Neutrophil (primary cell): ENCODE measurements around the gene TTC23.

Experiments used
- H3K27ac ChIP-seq: fragments of 200-600 bp; sonication (generic); 2 replicates; pipeline ENCODE4 v1.5.1; 2016; ENCODE audit warnings: mild to moderate bottlenecking, moderate library complexity
- H3K27me3 ChIP-seq: fragments of 200-600 bp; sonication (generic); 2 replicates; pipeline ENCODE4 v1.6.0; 2016; ENCODE audit warnings: mild to moderate bottlenecking
- H3K36me3 ChIP-seq: fragments of 200-600 bp; sonication (generic); 2 replicates; pipeline ENCODE4 v1.5.1; 2017
- H3K4me1 ChIP-seq, 2 experiments: fragments of 200-600 bp in 1 of 2; sonication (generic) in 1 of 2; 1 replicate in 1 of 2; 2 replicates in 1 of 2; pipeline versions ENCODE4 v1.5.1 to v1.6.1; 2013 to 2016; ENCODE audit warnings: low read depth in 1 of 2, low read length in 1 of 2, mild to moderate bottlenecking in 1 of 2, moderate library complexity in 1 of 2; ENCODE audit not compliant: control insufficient read depth in 1 of 2, insufficient read depth in 1 of 2
- H3K4me3 ChIP-seq, 2 experiments: fragments of 200-600 bp in 1 of 2; sonication (generic) in 1 of 2; 1 replicate in 1 of 2; 2 replicates in 1 of 2; pipeline ENCODE4 v1.5.1; 2013 to 2016; ENCODE audit warnings: low read depth in 1 of 2, low read length in 1 of 2, mild to moderate bottlenecking in 1 of 2, moderate library complexity in 1 of 2
- H3K9me3 ChIP-seq: fragments of 200-600 bp; sonication (generic); 2 replicates; pipeline ENCODE4 v1.5.1; 2016
- CTCF ChIP-seq: fragments of 200-600 bp; sonication (generic); IDR thresholded peaks from 2 replicates; pipeline ENCODE4 v1.5.1; 2016; ENCODE audit warnings: antibody characterized with exemption

The TTC23 gene

GRCh38 chr15:99249270-99249841 lies at the start of gene TTC23:
Gene TTC23, minus strand, starts transcription at chr15:99249581. Its CDS starts 20,869 bp downstream, at chr15:99228712.
- TF ChIP-seq CTCF: no peak
- H3K27me3 ChIP-seq: peaks cover 9% of the 10 kb centered on the region
- no peaks in the 10 kb centered on the region for H3K36me3 ChIP-seq
- peak within 1 kb of the TSS; percentile 85 for H3K27ac ChIP-seq
- no peaks in the 10 kb centered on the region for H3K9me3 ChIP-seq
- H3K4me3 ChIP-seq: peak within 1 kb of the TSS in 1 of 2 experiments; percentile 91
- H3K4me1 ChIP-seq: peaks cover 33 to 38% of the 10 kb centered on the region in 2 experiments

- no peaks in the 10 kb centered on the region for H3K9me3 ChIP-seq
- H3K4me3 ChIP-seq: no peak overlapping the region
- TF ChIP-seq CTCF: no peak
- no peak overlapping the region for H3K27ac ChIP-seq
- H3K27me3 ChIP-seq: no peaks in the 10 kb centered on the region
- no peaks in the 10 kb centered on the region for H3K4me1 ChIP-seq
- H3K36me3 ChIP-seq: no peaks in the 10 kb centered on the region
These were observed 47.0 kb upstream of the TTC23 start for GRCh38 chr15:99296386-99296785.

GRCh38 chr15:99295840-99296239 lies 46.5 kb upstream of the TTC23 start:
- TF ChIP-seq CTCF: no peak
- Histone ChIP-seq H3K4me3 (no peak overlapping the region), H3K36me3 (no peaks in the 10 kb centered on the region), H3K4me1 (no peaks in the 10 kb centered on the region), H3K27me3 (no peaks in the 10 kb centered on the region), H3K9me3 (no peaks in the 10 kb centered on the region), H3K27ac (no peak overlapping the region)

GRCh38 chr15:99291643-99292042 lies 42.3 kb upstream of the TTC23 start:
- no peak for TF ChIP-seq CTCF
- Histone ChIP-seq H3K27ac (no peak overlapping the region), H3K9me3 (no peaks in the 10 kb centered on the region), H3K4me1 (no peaks in the 10 kb centered on the region), H3K4me3 (no peak overlapping the region), H3K27me3 (no peaks in the 10 kb centered on the region), H3K36me3 (no peaks in the 10 kb centered on the region)

GRCh38 chr15:99283717-99284116 lies 34.3 kb upstream of the TTC23 start:
- no peaks in the 10 kb centered on the region for H3K27me3 ChIP-seq
- peaks cover 22 to 26% of the 10 kb centered on the region in 2 experiments for H3K4me1 ChIP-seq
- no peak overlapping the region for H3K4me3 ChIP-seq
- TF ChIP-seq CTCF: no peak
- no peak overlapping the region for H3K27ac ChIP-seq
- no peaks in the 10 kb centered on the region for H3K36me3 ChIP-seq
- no peaks in the 10 kb centered on the region for H3K9me3 ChIP-seq

- TF ChIP-seq CTCF: no peak
- Histone ChIP-seq H3K27me3 (no peaks in the 10 kb centered on the region), H3K4me1 (peaks cover 22 to 26% of the 10 kb centered on the region in 2 experiments), H3K4me3 (no peak overlapping the region), H3K27ac (no peak overlapping the region), H3K36me3 (no peaks in the 10 kb centered on the region), H3K9me3 (no peaks in the 10 kb centered on the region)
These were observed 33.2 kb upstream of the TTC23 start for GRCh38 chr15:99282586-99282985.
